GM12878 (cell line): Measurements from ENCODE around the gene DPM1.

Source experiments
- EGR1 ChIP-seq, 2 experiments: IDR thresholded peaks; 1 replicate in 1 of 2; 2 replicates in 1 of 2; pipeline ENCODE4 v1.6.1; 2011 to 2012; ENCODE audit warnings: low read depth in 2 of 2, low read length in 2 of 2, borderline replicate concordance in 1 of 2, mild to moderate bottlenecking in 1 of 2, moderate library complexity in 1 of 2
- ETV6 ChIP-seq, 2 experiments: fragments of 450-650 bp in 1 of 2; IDR thresholded peaks in 1 of 2; conservative IDR thresholded peaks in 1 of 2; 2 replicates each; pipeline ENCODE4 v1.6.1; 2014; ENCODE audit warnings: antibody characterized with exemption in 1 of 2, borderline replicate concordance in 1 of 2, low read depth in 1 of 2, mild to moderate bottlenecking in 1 of 2, moderate library complexity in 1 of 2
- EZH2 ChIP-seq: IDR thresholded peaks from 2 replicates; pipeline ENCODE4 v1.6.1; 2012; ENCODE audit warnings: low read depth, mild to moderate bottlenecking, control low read depth, inconsistent platforms, low read length, borderline replicate concordance; ENCODE audit not compliant: control insufficient read depth
- FOXM1 ChIP-seq: IDR thresholded peaks from 2 replicates; pipeline ENCODE4 v1.6.1; 2012; ENCODE audit warnings: low read depth, mild to moderate bottlenecking, inconsistent platforms, low read length, moderate library complexity
- MXI1 ChIP-seq: fragments of 150-350 bp; IDR thresholded peaks from 2 replicates; pipeline ENCODE4 v1.6.1; 2011; ENCODE audit warnings: low read depth, mild to moderate bottlenecking, inconsistent platforms, low read length, improper control_type of control experiment
- NFYA ChIP-seq: IDR thresholded peaks from 2 replicates; pipeline ENCODE4 v1.6.1; 2011; ENCODE audit warnings: low read depth, mild to moderate bottlenecking, low read length, improper control_type of control experiment, borderline replicate concordance
- NR2C2 ChIP-seq: IDR thresholded peaks from 2 replicates; pipeline ENCODE4 v1.6.1; 2011; ENCODE audit warnings: borderline replicate concordance, low read depth; ENCODE audit not compliant: control insufficient read depth, insufficient read length
- PAX5 ChIP-seq: IDR thresholded peaks from 2 replicates; pipeline ENCODE4 v1.6.1; 2011; ENCODE audit warnings: low read depth, low read length, borderline replicate concordance
- POLR2A ChIP-seq: IDR thresholded peaks from 2 replicates; pipeline ENCODE4 v1.6.1; 2011; ENCODE audit warnings: low read depth, mild to moderate bottlenecking, low read length
- SMAD1 ChIP-seq: fragments of 450-650 bp; IDR thresholded peaks from 2 replicates; pipeline ENCODE4 v1.6.1; 2018; ENCODE audit warnings: mild to moderate bottlenecking, low read depth; ENCODE audit not compliant: partially characterized antibody
- TF ChIP-seq, protein P1 (sequence below), 3 experiments: IDR thresholded peaks in 2 of 3; conservative IDR thresholded peaks in 1 of 3; 2 replicates each; pipeline ENCODE4 v1.5.1; 2011; ENCODE audit warnings: low read depth in 3 of 3, low read length in 3 of 3, mild to moderate bottlenecking in 3 of 3, control low read depth in 2 of 3, moderate library complexity in 2 of 3, inconsistent platforms in 1 of 3, mixed read lengths in 1 of 3; ENCODE audit not compliant: control insufficient read depth in 2 of 3, insufficient read depth in 1 of 3; ENCODE audit errors: extremely low read depth in 1 of 3

- no peak for TF ChIP-seq NFYA
- no peak for TF ChIP-seq ETV6 (conservative IDR thresholded peaks at IDR 0.05 in 1 of 2, IDR thresholded peaks at IDR 0.05 in 1 of 2; ENCODE audit: borderline replicate concordance in 1 of 2, low read depth in 1 of 2)
- TF ChIP-seq EGR1 (IDR thresholded peaks at IDR 0.05; ENCODE audit: borderline replicate concordance in 1 of 2, low read depth in 2 of 2, low read length in 2 of 2), result no peak
- no peak for TF ChIP-seq POLR2A
- TF ChIP-seq NR2C2, result no peak
- no peak for TF ChIP-seq SMAD1
- no peak for TF ChIP-seq PAX5
- no peak for TF ChIP-seq FOXM1
- TF ChIP-seq EZH2, result no peak
- TF ChIP-seq, protein P1, sequence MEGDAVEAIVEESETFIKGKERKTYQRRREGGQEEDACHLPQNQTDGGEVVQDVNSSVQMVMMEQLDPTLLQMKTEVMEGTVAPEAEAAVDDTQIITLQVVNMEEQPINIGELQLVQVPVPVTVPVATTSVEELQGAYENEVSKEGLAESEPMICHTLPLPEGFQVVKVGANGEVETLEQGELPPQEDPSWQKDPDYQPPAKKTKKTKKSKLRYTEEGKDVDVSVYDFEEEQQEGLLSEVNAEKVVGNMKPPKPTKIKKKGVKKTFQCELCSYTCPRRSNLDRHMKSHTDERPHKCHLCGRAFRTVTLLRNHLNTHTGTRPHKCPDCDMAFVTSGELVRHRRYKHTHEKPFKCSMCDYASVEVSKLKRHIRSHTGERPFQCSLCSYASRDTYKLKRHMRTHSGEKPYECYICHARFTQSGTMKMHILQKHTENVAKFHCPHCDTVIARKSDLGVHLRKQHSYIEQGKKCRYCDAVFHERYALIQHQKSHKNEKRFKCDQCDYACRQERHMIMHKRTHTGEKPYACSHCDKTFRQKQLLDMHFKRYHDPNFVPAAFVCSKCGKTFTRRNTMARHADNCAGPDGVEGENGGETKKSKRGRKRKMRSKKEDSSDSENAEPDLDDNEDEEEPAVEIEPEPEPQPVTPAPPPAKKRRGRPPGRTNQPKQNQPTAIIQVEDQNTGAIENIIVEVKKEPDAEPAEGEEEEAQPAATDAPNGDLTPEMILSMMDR (IDR thresholded peaks at IDR 0.05 in 2 of 3, conservative IDR thresholded peaks at IDR 0.05 in 1 of 3; ENCODE audit: control insufficient read depth in 2 of 3, extremely low read depth in 1 of 3, insufficient read depth in 1 of 3, low read depth in 3 of 3, low read length in 3 of 3), result no peak
- TF ChIP-seq MXI1, result no peak
These were observed 46.0 kb upstream of the DPM1 start for GRCh38 chr20:51004305-51004727.
